Measurements from ENCODE around the gene VPS18.

DNA sequence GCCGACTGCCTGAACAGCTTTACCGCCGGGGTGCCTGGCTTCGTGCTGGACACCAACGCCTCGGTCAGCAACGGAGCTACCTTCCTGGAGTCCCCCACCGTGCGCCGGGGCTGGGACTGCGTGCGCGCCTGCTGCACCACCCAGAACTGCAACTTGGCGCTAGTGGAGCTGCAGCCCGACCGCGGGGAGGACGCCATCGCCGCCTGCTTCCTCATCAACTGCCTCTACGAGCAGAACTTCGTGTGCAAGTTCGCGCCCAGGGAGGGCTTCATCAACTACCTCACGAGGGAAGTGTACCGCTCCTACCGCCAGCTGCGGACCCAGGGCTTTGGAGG is 49.6 kb upstream of the VPS18 start:
- TF ChIP-seq, protein P1, sequence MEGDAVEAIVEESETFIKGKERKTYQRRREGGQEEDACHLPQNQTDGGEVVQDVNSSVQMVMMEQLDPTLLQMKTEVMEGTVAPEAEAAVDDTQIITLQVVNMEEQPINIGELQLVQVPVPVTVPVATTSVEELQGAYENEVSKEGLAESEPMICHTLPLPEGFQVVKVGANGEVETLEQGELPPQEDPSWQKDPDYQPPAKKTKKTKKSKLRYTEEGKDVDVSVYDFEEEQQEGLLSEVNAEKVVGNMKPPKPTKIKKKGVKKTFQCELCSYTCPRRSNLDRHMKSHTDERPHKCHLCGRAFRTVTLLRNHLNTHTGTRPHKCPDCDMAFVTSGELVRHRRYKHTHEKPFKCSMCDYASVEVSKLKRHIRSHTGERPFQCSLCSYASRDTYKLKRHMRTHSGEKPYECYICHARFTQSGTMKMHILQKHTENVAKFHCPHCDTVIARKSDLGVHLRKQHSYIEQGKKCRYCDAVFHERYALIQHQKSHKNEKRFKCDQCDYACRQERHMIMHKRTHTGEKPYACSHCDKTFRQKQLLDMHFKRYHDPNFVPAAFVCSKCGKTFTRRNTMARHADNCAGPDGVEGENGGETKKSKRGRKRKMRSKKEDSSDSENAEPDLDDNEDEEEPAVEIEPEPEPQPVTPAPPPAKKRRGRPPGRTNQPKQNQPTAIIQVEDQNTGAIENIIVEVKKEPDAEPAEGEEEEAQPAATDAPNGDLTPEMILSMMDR (IDR thresholded peaks at IDR 0.05 in 2 of 3, conservative IDR thresholded peaks at IDR 0.05 in 1 of 3; ENCODE audit: borderline replicate concordance in 1 of 3, insufficient read depth in 1 of 3, low read depth in 2 of 3, low read length in 2 of 3) = no peak
- no peak for TF ChIP-seq CEBPB (IDR thresholded peaks at IDR 0.05; ENCODE audit: low read depth)
- no peak for TF ChIP-seq RAD21 (IDR thresholded peaks at IDR 0.05; ENCODE audit: low read depth)
- TF ChIP-seq POLR2A (IDR thresholded peaks at IDR 0.05; ENCODE audit: borderline replicate concordance, extremely low read depth, insufficient read depth, insufficient read length) = no peak
- no peak for TF ChIP-seq EGR1 (IDR thresholded peaks at IDR 0.05; ENCODE audit: low read depth)
- no peak for TF ChIP-seq POLR2AphosphoS5 (IDR thresholded peaks at IDR 0.05; ENCODE audit: low read depth, low read length)
- no peak for TF ChIP-seq SRF (IDR thresholded peaks at IDR 0.05; ENCODE audit: low read depth)
- no peak for TF ChIP-seq TCF7L2 (IDR thresholded peaks at IDR 0.05; ENCODE audit: borderline replicate concordance, extremely low read depth, insufficient read depth, insufficient read length)
- no peak for TF ChIP-seq ZFX (IDR thresholded peaks at IDR 0.05)
- TF ChIP-seq EZH2phosphoT487 (IDR thresholded peaks at IDR 0.05; ENCODE audit: borderline replicate concordance) = no peak
- TF ChIP-seq YY1 (IDR thresholded peaks at IDR 0.05; ENCODE audit: extremely low read depth, insufficient replicate concordance, low read depth, low read length) = no peak

All from HCT116 (cell line).